ENCODE measurements around the gene STATH. TPM values are rescaled to one million over a fixed set of nuclear protein-coding genes. Genes with fewer than 3 reads are reported as not detected.

The STATH gene, protein sequence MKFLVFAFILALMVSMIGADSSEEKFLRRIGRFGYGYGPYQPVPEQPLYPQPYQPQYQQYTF
- total RNA-seq, result not detected in 3 replicates

DNA sequence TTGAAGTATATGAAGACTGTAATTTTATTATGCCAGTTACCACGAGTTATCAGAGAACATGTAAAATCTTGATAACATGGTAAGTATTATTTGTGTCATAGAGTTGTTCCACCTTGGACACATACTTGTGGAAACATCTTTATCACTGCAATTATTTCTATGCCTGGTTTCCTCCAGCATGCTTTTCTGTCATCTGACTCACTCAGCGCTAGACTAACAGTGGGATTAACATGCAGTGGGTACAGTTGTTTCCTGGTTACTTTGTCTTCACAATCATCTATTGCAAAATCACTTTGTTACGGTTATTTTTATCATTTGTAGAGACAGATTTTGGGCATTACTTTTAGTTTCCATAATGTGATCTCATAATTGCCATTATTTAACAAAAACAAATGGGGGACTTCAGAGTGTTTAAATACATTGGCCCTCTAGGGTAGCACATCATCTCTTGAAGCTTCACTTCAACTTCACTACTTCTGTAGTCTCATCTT, at the start of gene STATH:
STATH (plus strand) TSS at position 441 of the 491 bp plus-strand sequence. CDS start 2,472 bp downstream, outside the sequence.
- H3K27me3 Mint-ChIP-seq (ENCODE audit: low read depth), result no peaks in the 10 kb centered on the region
- TF ChIP-seq, protein P1, sequence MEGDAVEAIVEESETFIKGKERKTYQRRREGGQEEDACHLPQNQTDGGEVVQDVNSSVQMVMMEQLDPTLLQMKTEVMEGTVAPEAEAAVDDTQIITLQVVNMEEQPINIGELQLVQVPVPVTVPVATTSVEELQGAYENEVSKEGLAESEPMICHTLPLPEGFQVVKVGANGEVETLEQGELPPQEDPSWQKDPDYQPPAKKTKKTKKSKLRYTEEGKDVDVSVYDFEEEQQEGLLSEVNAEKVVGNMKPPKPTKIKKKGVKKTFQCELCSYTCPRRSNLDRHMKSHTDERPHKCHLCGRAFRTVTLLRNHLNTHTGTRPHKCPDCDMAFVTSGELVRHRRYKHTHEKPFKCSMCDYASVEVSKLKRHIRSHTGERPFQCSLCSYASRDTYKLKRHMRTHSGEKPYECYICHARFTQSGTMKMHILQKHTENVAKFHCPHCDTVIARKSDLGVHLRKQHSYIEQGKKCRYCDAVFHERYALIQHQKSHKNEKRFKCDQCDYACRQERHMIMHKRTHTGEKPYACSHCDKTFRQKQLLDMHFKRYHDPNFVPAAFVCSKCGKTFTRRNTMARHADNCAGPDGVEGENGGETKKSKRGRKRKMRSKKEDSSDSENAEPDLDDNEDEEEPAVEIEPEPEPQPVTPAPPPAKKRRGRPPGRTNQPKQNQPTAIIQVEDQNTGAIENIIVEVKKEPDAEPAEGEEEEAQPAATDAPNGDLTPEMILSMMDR (IDR thresholded peaks at IDR 0.05; ENCODE audit: unreplicated experiment), result no peak
- DNase-seq (ENCODE audit: low spot score in 2 of 2, unreplicated experiment in 2 of 2), result no peak
- H3K36me3 Mint-ChIP-seq, result no peaks in the 10 kb centered on the region
- no peak within 1 kb of the TSS for H3K4me3 Mint-ChIP-seq
- no peak within 1 kb of the TSS for H3K27ac Mint-ChIP-seq
- no peaks in the 10 kb centered on the region for H3K9me3 Mint-ChIP-seq
- no peaks in the 10 kb centered on the region for H3K4me1 Mint-ChIP-seq

DNA sequence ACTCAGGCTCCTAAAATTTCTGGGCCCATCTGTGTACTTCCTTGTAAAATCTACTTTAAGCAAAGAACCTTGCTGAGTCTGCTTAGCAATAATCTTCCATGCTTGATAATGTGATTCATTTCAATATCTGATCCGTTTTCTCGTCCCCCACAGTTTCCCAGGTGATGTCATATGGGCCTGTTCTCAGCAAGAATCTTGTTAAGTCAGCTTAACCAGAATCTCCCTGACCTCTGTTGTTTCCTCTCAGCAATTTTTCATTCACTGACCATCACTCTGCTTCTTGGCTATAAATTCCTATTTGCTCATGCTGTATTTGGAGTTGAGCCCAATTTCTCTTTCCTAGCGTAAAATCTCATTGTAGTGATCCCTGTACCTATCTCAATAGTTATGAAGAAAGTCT, 44.2 kb upstream of the STATH start:
- Mint-ChIP-seq H3K27me3 (ENCODE audit: low read depth) (no peaks in the 10 kb centered on the region), H3K27ac (no peak overlapping the region), H3K4me3 (no peak overlapping the region), H3K9me3 (peaks cover 9% of the 10 kb centered on the region), H3K4me1 (peaks cover 9% of the 10 kb centered on the region), H3K36me3 (no peaks in the 10 kb centered on the region)
- DNase-seq (ENCODE audit: low spot score in 2 of 2, unreplicated experiment in 2 of 2), result no peak
- TF ChIP-seq, protein P1 (IDR thresholded peaks at IDR 0.05; ENCODE audit: unreplicated experiment), result no peak

DNA sequence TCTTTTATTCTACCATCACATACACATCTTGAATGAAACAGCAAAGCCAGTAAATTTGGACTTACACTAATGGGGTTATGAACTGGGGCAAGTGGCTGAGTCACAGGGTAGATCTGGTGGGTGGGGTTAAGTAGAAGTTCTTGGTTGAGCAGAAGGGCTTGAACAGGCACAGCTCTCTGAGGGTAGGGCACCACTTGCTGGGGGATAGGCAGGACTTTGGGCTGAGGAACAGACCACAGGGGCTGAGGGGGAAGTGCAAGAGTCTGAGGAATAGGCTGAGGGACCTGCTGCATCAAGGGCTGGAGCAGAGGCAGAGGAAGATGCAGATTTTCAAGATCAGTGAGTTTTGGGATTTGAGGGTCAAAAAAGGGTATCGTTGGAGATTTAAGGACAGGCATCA, 38.6 kb upstream of the STATH start:
- H3K36me3 Mint-ChIP-seq, result no peaks in the 10 kb centered on the region
- H3K4me1 Mint-ChIP-seq, result peaks cover 6% of the 10 kb centered on the region
- DNase-seq (ENCODE audit: low spot score in 2 of 2, unreplicated experiment in 2 of 2), result no peak
- TF ChIP-seq, protein P1 (IDR thresholded peaks at IDR 0.05; ENCODE audit: unreplicated experiment), result no peak
- no peak overlapping the region for H3K27ac Mint-ChIP-seq
- no peak overlapping the region for H3K4me3 Mint-ChIP-seq
- no peaks in the 10 kb centered on the region for H3K9me3 Mint-ChIP-seq
- H3K27me3 Mint-ChIP-seq (ENCODE audit: low read depth), result no peaks in the 10 kb centered on the region

DNA sequence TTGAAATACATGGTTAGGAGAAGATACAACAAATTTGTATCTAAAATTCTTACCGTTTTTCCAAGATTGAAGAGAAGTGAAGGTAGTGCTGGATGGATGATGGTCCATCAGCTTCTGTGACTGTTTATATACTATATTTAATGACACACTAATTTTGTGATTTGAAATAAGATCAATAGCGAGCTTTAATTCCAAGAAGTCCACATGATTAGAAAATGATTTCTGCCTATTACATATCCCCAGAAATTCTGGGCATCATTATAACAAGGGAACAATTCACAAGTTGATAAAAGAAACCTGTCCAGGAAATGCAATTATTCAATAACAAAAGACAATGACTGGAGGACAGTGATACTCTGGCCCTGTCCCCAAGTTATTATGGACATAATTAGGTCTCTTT, 30.1 kb upstream of the STATH start, which contains the start of gene CSN2:
CSN2 (minus strand) TSS at position 101 of the 400 bp plus-strand sequence. CDS start 4,733 bp downstream, outside the sequence.
- Mint-ChIP-seq H3K27me3 (ENCODE audit: low read depth) (no peaks in the 10 kb centered on the region), H3K36me3 (no peaks in the 10 kb centered on the region), H3K27ac (no peak within 1 kb of the TSS), H3K4me1 (no peaks in the 10 kb centered on the region), H3K4me3 (no peak within 1 kb of the TSS), H3K9me3 (peaks cover 5% of the 10 kb centered on the region)
- no peak for DNase-seq (ENCODE audit: low spot score in 2 of 2, unreplicated experiment in 2 of 2)
- TF ChIP-seq, protein P1 (IDR thresholded peaks at IDR 0.05; ENCODE audit: unreplicated experiment), result no peak

DNA sequence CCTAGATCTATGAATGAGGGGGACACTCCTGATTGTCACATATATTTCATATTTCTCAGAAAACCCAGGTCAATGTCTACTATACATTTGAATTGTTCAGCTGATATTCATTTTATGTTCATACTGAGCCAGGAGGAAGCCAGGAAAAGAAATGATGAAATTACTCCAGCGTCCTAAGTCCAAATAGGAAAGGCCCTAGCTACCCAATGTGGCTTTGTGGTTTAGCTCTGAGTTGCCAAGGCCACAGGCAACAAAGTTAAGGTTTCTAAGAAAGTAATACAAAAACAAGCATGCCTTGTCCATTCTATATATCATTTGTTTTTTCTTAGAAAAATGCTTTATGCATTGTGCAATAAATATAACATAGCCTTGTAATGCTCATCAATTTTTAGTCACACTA, 25.7 kb upstream of the STATH start:
- H3K4me1 Mint-ChIP-seq, result no peaks in the 10 kb centered on the region

More for the DNA sequence above, 25.7 kb upstream of the STATH start:
- TF ChIP-seq, protein P1 (IDR thresholded peaks at IDR 0.05; ENCODE audit: unreplicated experiment), result no peak
- Mint-ChIP-seq H3K9me3 (no peaks in the 10 kb centered on the region), H3K4me3 (no peak overlapping the region), H3K27me3 (ENCODE audit: low read depth) (peaks cover 7% of the 10 kb centered on the region), H3K27ac (no peak overlapping the region), H3K36me3 (no peaks in the 10 kb centered on the region)
- DNase-seq (ENCODE audit: low spot score in 2 of 2, unreplicated experiment in 2 of 2), result no peak

Measured in mesothelial cell of epicardium (in vitro differentiated cells).